GM21723 (cell line): ENCODE results near the gene AGBL1.
"Not testable (repeated sequence)": the region's sequence is repeated elsewhere in the genome, so short reads cannot be mapped to it uniquely, and the experiment has no call there.

Experiments
- ATAC-seq: cut with Tn5 transposase; IDR thresholded peaks from one replicate; pipeline ENCODE4 v1.9.1; 2021; ENCODE audit warnings: mild to moderate bottlenecking, moderate library complexity; ENCODE audit not compliant: unreplicated experiment

AGBL1 gene

DNA sequence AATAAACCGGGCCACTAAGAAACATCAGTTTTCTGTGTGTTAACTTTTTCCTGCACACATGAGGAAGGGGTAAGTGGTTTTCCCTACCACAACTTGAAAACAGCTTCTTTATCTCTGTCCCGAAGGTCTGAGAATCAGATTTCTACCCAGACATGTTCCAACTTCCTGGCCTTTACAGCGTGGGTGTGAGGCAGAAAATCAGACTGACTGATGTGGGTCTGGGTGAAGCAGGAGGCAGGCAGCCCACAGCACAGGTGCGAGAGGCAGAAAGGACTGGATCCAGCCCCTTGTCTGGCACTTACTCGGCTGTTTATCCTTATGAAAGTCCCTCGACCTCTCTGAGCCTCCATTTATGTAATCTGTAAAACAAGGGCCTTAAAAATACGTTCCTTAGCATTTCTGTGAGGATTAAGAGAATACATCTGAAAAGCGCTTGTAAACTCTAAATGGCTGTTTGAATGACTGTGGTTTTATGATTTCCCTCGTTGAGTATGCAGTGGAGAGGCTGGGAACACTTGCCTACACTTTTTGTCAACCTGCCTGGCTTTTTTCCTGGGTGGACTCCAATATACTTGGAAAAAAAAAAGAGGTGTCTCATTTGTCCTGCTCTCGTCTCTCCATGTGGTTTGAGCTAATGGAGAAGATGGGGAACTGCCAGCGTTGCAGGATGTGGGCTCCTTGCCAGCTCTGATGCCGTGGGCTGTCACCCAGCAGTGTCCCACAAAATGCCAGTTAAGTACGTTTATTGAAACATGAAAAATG lies 3.1 kb downstream of the AGBL1 start:
- ATAC-seq: no peak

- no peak for ATAC-seq
Observed at GRCh38 chr15:86087808-86088207, 8.1 kb downstream of the AGBL1 start.

DNA sequence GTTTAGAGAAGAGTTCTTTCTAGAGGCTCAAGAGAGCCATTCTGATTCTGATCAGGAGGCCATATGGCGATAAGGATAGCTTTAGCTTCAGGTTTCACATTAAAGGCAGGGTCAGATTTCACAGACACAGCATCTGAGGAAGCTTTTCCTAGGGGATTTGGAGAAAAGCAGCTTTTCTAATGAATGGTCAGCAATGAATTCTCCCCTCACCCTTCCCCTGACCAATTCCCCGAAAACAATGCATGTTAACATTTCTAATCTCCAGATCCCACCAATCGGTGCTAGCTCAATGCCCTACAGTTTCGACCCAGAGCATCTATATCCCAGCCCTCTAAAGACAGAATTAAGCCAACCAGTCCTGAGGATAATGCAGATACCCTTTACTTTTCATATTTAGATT lies 9.8 kb downstream of the AGBL1 start:
- ATAC-seq: no peak

DNA sequence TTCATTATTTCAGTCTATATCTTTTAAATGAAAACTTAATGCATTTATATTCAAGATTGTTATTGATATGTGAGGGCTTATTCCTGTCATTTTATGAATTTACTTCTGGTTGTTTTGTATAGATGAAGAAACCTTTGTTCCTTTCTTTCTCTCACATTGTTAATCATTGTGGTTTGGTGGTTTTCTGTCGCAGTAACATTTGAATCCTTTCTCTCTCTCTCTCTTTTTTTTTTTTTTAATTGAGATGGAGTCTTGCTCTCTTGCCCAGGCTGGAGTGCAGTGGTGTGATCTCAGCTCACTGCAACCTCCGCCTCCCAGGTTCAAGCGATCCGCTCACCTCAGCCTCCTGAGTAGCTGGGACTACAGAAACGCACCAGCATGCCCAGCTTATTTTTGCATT lies 22.1 kb downstream of the AGBL1 start:
- ATAC-seq: no peak

- no peak for ATAC-seq
Observed at GRCh38 chr15:86103825-86104224, 24.2 kb downstream of the AGBL1 start.

GRCh38 chr15:86106306-86106705 lies 26.6 kb downstream of the AGBL1 start:
- ATAC-seq: no peak

GRCh38 chr15:86115145-86115801 lies 35.6 kb downstream of the AGBL1 start:
- no peak for ATAC-seq

GRCh38 chr15:86121568-86122225 lies 42.0 kb downstream of the AGBL1 start:
- ATAC-seq: no peak

- not testable (repeated sequence) for ATAC-seq
Observed at GRCh38 chr15:86122691-86123391, 43.2 kb downstream of the AGBL1 start.

DNA sequence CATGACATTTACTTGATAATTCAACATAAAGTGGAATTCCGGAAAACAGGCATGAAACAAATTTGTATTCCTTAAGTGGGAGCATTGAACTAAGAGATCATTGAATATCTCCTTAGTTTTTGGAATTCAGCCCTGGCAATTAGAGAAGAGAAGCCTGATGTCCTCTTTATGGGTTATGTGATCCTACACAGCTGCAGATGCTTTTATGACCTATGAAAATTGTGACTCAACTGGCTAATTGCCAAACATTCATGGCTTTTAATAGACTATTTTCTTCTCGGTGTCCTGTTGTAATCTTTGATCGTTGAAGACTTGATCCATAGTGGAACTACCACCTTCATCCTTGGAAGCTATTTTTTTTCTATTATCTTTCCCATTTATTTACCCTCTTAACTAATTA lies 46.1 kb downstream of the AGBL1 start:
- ATAC-seq: no peak

- no peak for ATAC-seq
Observed at GRCh38 chr15:86127547-86127946, 47.9 kb downstream of the AGBL1 start.

GRCh38 chr15:86135041-86135440 lies 55.4 kb downstream of the AGBL1 start:
- ATAC-seq: no peak

- no peak for ATAC-seq
Observed at GRCh38 chr15:86136861-86137260, 57.2 kb downstream of the AGBL1 start.

- no peak for ATAC-seq
Observed at GRCh38 chr15:86138798-86139197, 59.1 kb downstream of the AGBL1 start.

GRCh38 chr15:86139828-86140227 lies 60.2 kb downstream of the AGBL1 start:
- ATAC-seq: no peak

DNA sequence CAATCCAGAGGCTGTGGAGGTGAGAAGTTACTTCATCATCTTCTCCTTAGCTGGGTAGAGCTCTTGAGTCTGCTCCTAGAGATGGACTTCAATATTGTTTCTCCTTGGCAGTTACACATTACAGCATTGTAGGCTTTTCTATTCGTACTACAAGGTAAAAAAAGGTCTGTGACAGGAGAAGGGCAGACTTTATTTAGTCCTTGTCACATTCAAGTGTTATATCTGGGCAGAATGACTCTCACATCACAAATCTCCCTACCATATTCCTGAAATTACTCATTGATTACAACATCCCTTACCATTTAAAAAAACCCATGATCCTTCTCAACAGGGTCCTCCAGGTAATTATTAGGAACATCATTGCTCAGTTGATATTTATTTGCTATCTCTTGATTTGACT lies 75.0 kb downstream of the AGBL1 start:
- no peak for ATAC-seq

DNA sequence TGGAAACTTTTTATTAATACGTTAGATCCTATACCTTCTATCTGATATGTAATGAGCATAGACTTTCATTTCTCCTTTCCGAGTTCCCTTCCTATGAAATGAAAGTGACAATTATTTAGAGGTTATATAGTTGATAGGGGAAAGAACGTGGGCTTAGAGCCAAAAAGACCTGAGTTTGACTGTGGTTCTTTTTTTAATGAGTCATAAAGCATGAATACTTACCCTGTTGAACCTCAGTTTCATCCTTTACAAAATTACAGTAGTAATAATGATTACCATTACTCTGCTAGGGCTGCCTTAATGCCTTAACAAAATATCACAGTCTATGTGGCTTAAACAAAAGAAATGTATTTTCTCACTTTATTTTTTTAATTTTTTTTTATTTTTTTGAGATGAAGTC lies 75.9 kb downstream of the AGBL1 start:
- ATAC-seq: no peak

GRCh38 chr15:86157606-86158293 lies 78.1 kb downstream of the AGBL1 start:
- ATAC-seq: no peak

GRCh38 chr15:86159468-86159867 lies 79.8 kb downstream of the AGBL1 start:
- ATAC-seq: no peak

- ATAC-seq: no peak
Observed at GRCh38 chr15:86161250-86161649, 81.6 kb downstream of the AGBL1 start.

GRCh38 chr15:86162172-86162591 lies 82.5 kb downstream of the AGBL1 start:
- no peak for ATAC-seq
